Bronchial epithelial cell (primary cell): ENCODE results near the gene MYPN. TPM values are rescaled to one million over a fixed set of nuclear protein-coding genes. Genes with fewer than 3 reads are reported as not detected.

Source experiments
- DNase-seq: peaks from one replicate; pipeline ENCODE4 v3.0.0-alpha.2; 2010; ENCODE audit warnings: low read depth
- FAIRE-seq: peaks from 2 replicates; lab custom pipeline; 2011; peaks lifted over from hg19 to GRCh38; lab: Jason Lieb, UNC
- H3K27me3 ChIP-seq: 2 replicates; pipeline ENCODE4 v1.5.1; 2011; ENCODE audit warnings: low read length; ENCODE audit not compliant: control insufficient read depth, insufficient read depth
- H3K36me3 ChIP-seq: 2 replicates; pipeline ENCODE4 v1.5.1; 2011; ENCODE audit warnings: low read length; ENCODE audit not compliant: control insufficient read depth, insufficient read depth
- H3K4me3 ChIP-seq: 2 replicates; pipeline ENCODE4 v1.5.1; 2011; ENCODE audit warnings: mild to moderate bottlenecking, low read depth, low read length, control low read depth
- CTCF ChIP-seq: IDR thresholded peaks from 2 replicates; pipeline ENCODE4 v1.5.1; 2011; ENCODE audit warnings: mild to moderate bottlenecking, moderate library complexity, low read length, control low read depth, inconsistent platforms; ENCODE audit not compliant: insufficient read depth, severe bottlenecking
- total RNA-seq: library from RNA; depleted of rRNA; stranded (reverse); fragments of >200 nt; gene quantifications from 2 replicates; pipeline ENCODE4 v1.2.1, GENCODE V29; 2014

The MYPN gene
- total RNA-seq, 1 donor from 2014 or later = not detected

GRCh38 chr10:68251151-68251550 lies 141.9 kb downstream of the MYPN start:
- peak; percentile 40 for FAIRE-seq

GRCh38 chr10:68251625-68252495 lies 142.6 kb downstream of the MYPN start:
- no peaks in the 10 kb centered on the region for H3K36me3 ChIP-seq
- FAIRE-seq (no peak), DNase-seq (no peak)
- TF ChIP-seq CTCF = no peak
- no peaks in the 10 kb centered on the region for H3K27me3 ChIP-seq
- no peak overlapping the region for H3K4me3 ChIP-seq

More at GRCh38 chr10:68251151-68251550, 141.9 kb downstream of the MYPN start:
- TF ChIP-seq CTCF = no peak
- no peaks in the 10 kb centered on the region for H3K27me3 ChIP-seq
- DNase-seq = no peak
- no peaks in the 10 kb centered on the region for H3K36me3 ChIP-seq
- H3K4me3 ChIP-seq = no peak overlapping the region

GRCh38 chr10:68253346-68253745 lies 144.1 kb downstream of the MYPN start:
- H3K4me3 ChIP-seq = no peak overlapping the region
- no peak for FAIRE-seq
- no peak for DNase-seq
- TF ChIP-seq CTCF = no peak
- no peaks in the 10 kb centered on the region for H3K27me3 ChIP-seq
- no peaks in the 10 kb centered on the region for H3K36me3 ChIP-seq

- no peaks in the 10 kb centered on the region for H3K36me3 ChIP-seq
- FAIRE-seq = no peak
Measured at GRCh38 chr10:68261132-68261856, 152.0 kb downstream of the MYPN start.

More at GRCh38 chr10:68261132-68261856, 152.0 kb downstream of the MYPN start:
- DNase-seq = no peak
- Histone ChIP-seq H3K27me3 (no peaks in the 10 kb centered on the region), H3K4me3 (no peak overlapping the region)
- TF ChIP-seq CTCF = no peak

Other genes starting within 250 kb of the MYPN start
- gene SIRT1, start 224.8 kb upstream of the MYPN start, total RNA-seq = 9.9 and 10.8 TPM in 2 replicates
- gene HERC4, start 34.2 kb upstream of the MYPN start, total RNA-seq = 34.6 and 37.9 TPM in 2 replicates
- gene ATOH7, start 122.6 kb downstream of the MYPN start, total RNA-seq = under 0.01 TPM in 1 of 2 replicates, not detected in the other
- 18.4 and 38.4 TPM in 2 replicates for gene HNRNPH3, start 222.6 kb downstream of the MYPN start, total RNA-seq
- gene PBLD, start 223.4 kb downstream of the MYPN start, total RNA-seq = 0.53 and 2.4 TPM in 2 replicates